GM18861 (cell line): ENCODE results near the gene ZNF423.
"Not testable (repeated sequence)": the region's sequence is repeated elsewhere in the genome, so short reads cannot be mapped to it uniquely, and the experiment has no call there.

Experiments
- ATAC-seq: cut with Tn5 transposase; IDR thresholded peaks from one replicate; pipeline ENCODE4 v1.9.1; 2021; ENCODE audit not compliant: unreplicated experiment

ZNF423 gene

GRCh38 chr16:49871824-49872223 is 15.9 kb upstream of the ZNF423 start:
- not testable (repeated sequence) for ATAC-seq

GRCh38 chr16:49869731-49870130 is 13.8 kb upstream of the ZNF423 start:
- no peak for ATAC-seq

- no peak for ATAC-seq
Observed at GRCh38 chr16:49867796-49868668, 12.1 kb upstream of the ZNF423 start.

- ATAC-seq: no peak
Observed at GRCh38 chr16:49867234-49867633, 11.3 kb upstream of the ZNF423 start.

GRCh38 chr16:49866595-49867071 is 10.7 kb upstream of the ZNF423 start:
- no peak for ATAC-seq

- ATAC-seq: no peak
Observed at GRCh38 chr16:49862694-49863093, 6.8 kb upstream of the ZNF423 start.

GRCh38 chr16:49861299-49861698 is 5.4 kb upstream of the ZNF423 start:
- no peak for ATAC-seq

GRCh38 chr16:49860593-49860992 is 4.7 kb upstream of the ZNF423 start:
- ATAC-seq: no peak

GRCh38 chr16:49859125-49859811 is 3.4 kb upstream of the ZNF423 start:
- no peak for ATAC-seq

GRCh38 chr16:49858200-49859124 is 2.5 kb upstream of the ZNF423 start:
- ATAC-seq: no peak

GRCh38 chr16:49857423-49858181 is 1.7 kb upstream of the ZNF423 start:
- ATAC-seq: no peak

- ATAC-seq: no peak
Observed at GRCh38 chr16:49856672-49857330, 889 bp upstream of the ZNF423 start.

GRCh38 chr16:49855280-49855821 is 561 bp downstream of the ZNF423 start:
- ATAC-seq: no peak

- ATAC-seq: no peak
Observed at GRCh38 chr16:49854796-49855203, 1.1 kb downstream of the ZNF423 start.

- no peak for ATAC-seq
Observed at GRCh38 chr16:49854188-49854795, 1.6 kb downstream of the ZNF423 start.

GRCh38 chr16:49852279-49852678 is 3.6 kb downstream of the ZNF423 start:
- no peak for ATAC-seq

GRCh38 chr16:49851468-49851787 is 4.5 kb downstream of the ZNF423 start:
- no peak for ATAC-seq

GRCh38 chr16:49850558-49851467 is 5.1 kb downstream of the ZNF423 start:
- ATAC-seq: no peak
